ENCODE data around the gene LILRA1. TPM values are rescaled to one million over a fixed set of nuclear protein-coding genes. Genes with fewer than 3 reads are reported as not detected.
"Not testable (repeated sequence)": the region's sequence is repeated elsewhere in the genome, so short reads cannot be mapped to it uniquely, and the experiment has no call there.

LILRA1 gene
- total and polyA plus RNA-seq, 9 of the 15 experiments (the other 6 are each of a cell fraction or from before 2014, with no cell fraction given), result not detected

- ATAC-seq, result no peak
- DNase-seq (ENCODE audit: extremely low read depth in 1 of 4, low spot score in 3 of 4), result no peak
- TF ChIP-seq BCLAF1 (IDR thresholded peaks at IDR 0.05; ENCODE audit: borderline replicate concordance in 1 of 2, control insufficient read depth in 1 of 2, low read depth in 2 of 2, low read length in 1 of 2) (no peak), POLR2AphosphoS5 (IDR thresholded peaks at IDR 0.05; ENCODE audit: control insufficient read depth, insufficient read depth, low read depth, low read length) (peak; percentile 36; the same call in 1 of the 2 replicates), TBP (optimal IDR thresholded peaks at IDR 0.05; ENCODE audit: low read depth, low read length) (peak; percentile 18), POLR2A (conservative IDR thresholded peaks at IDR 0.05) (peak; percentile 46; the same call in 1 of the 2 replicates)
- Histone ChIP-seq H3K27me3 (ENCODE audit: control insufficient read depth in 2 of 2, insufficient read depth in 2 of 2, low read length in 2 of 2) (peaks cover 13 to 15% of the 10 kb centered on the region in 2 experiments; a peak in 4 of 5 replicates), H4K20me1 (replicated peaks; ENCODE audit: control insufficient read depth, insufficient read depth, low read length) (no peaks in the 10 kb centered on the region), H3K4me2 (ENCODE audit: insufficient read depth, low read length) (no peak overlapping the region), H2AFZ (ENCODE audit: low read depth, low read length) (no peak overlapping the region), H3K9me3 (replicated peaks; ENCODE audit: control insufficient read depth, insufficient read depth, low read depth, low read length) (no peaks in the 10 kb centered on the region), H3K4me3 (no peak overlapping the region), H3K27ac (ENCODE audit: extremely low read depth, low read depth, low read length) (no peak overlapping the region), H3K4me1 (replicated peaks in 1 of 2; ENCODE audit: control insufficient read depth in 2 of 2, insufficient read depth in 2 of 2, low read length in 2 of 2) (no peaks in the 10 kb centered on the region), H3K36me3 (ENCODE audit: control insufficient read depth, insufficient read depth, low read length) (no peaks in the 10 kb centered on the region), H3K9ac (ENCODE audit: insufficient read depth in 1 of 2, low read depth in 2 of 2, low read length in 2 of 2) (no peak overlapping the region), H3K79me2 (ENCODE audit: control insufficient read depth, insufficient read depth, low read length) (no peaks in the 10 kb centered on the region), H3K9me1 (ENCODE audit: control insufficient read depth, insufficient read depth, low read length) (no peaks in the 10 kb centered on the region)
- intact Hi-C loops (cut with micrococcal nuclease), result no loop called here
- in situ Hi-C loops (cut with MboI), result no loop called here
- ChIA-PET POLR2A (interaction anchor here (1.2 kb wide), 1 partner anchor 11 kb away, joined by 3 read pairs; no protein-coding TSS in a partner anchor), CTCF (ENCODE audit: low intra/inter-chr PET ratio) (no interaction called here)
- no peak for FAIRE-seq
- 8% methylated on average over 18 of the region's 18 CpGs for WGBS (ENCODE audit: insufficient coverage, low coverage, missing lambda C conversion rate)
- BruUV-seq (replicated peaks), result no TSS peak
Measured at GRCh38 chr19:54638683-54639082, 45.3 kb downstream of the LILRA1 start.

- H3K27me3 ChIP-seq (ENCODE audit: control insufficient read depth in 2 of 2, insufficient read depth in 2 of 2, low read length in 2 of 2), result peaks cover 11 to 15% of the 10 kb centered on the region in 2 experiments; a peak in 4 of 5 replicates
- H3K9me3 ChIP-seq (replicated peaks; ENCODE audit: control insufficient read depth, insufficient read depth, low read depth, low read length); BruUV-seq (replicated peaks); H3K9me1 ChIP-seq (ENCODE audit: control insufficient read depth, insufficient read depth, low read length); H3K79me2 ChIP-seq (ENCODE audit: control insufficient read depth, insufficient read depth, low read length); H3K4me3 ChIP-seq; H3K36me3 ChIP-seq (ENCODE audit: control insufficient read depth, insufficient read depth, low read length); H3K27ac ChIP-seq (ENCODE audit: extremely low read depth, low read depth, low read length); FAIRE-seq; H3K9ac ChIP-seq (ENCODE audit: insufficient read depth in 1 of 2, low read depth in 2 of 2, low read length in 2 of 2); H2AFZ ChIP-seq (ENCODE audit: low read depth, low read length); ATAC-seq; in situ Hi-C loops (cut with MboI); H3K4me1 ChIP-seq (replicated peaks in 1 of 2; ENCODE audit: control insufficient read depth in 2 of 2, insufficient read depth in 2 of 2, low read length in 2 of 2); CTCF ChIA-PET (ENCODE audit: low intra/inter-chr PET ratio); DNase-seq (ENCODE audit: extremely low read depth in 1 of 4, low spot score in 3 of 4); intact Hi-C loops (cut with micrococcal nuclease); H4K20me1 ChIP-seq (replicated peaks; ENCODE audit: control insufficient read depth, insufficient read depth, low read length); H3K4me2 ChIP-seq (ENCODE audit: insufficient read depth, low read length): not testable (repeated sequence)
- 0% methylated on average over 5 of the region's 5 CpGs for WGBS (ENCODE audit: insufficient coverage, low coverage, missing lambda C conversion rate)
- POLR2A ChIA-PET, result interaction anchor here (0.9 kb wide), 1 partner anchor 27 kb away, joined by 3 read pairs; no protein-coding TSS in a partner anchor
Measured at GRCh38 chr19:54642953-54643352, 49.5 kb downstream of the LILRA1 start.

Measured in K562 (cell line).